Uterus (tissue), 2 donors: ENCODE data around the gene DGLUCY.

Experiments
- POLR2A ChIP-seq, 2 donors: fragments of 450-650 bp; IDR thresholded peaks; one replicate each; pipeline ENCODE4 v1.6.1; 2016; ENCODE audit warnings: antibody characterized with exemption in 2 of 2, mild to moderate bottlenecking in 1 of 2, moderate library complexity in 1 of 2
- TF ChIP-seq, protein P1 (sequence below), 4 experiments: fragments of 200-600 bp in 2 of 4; fragments of 450-650 bp in 2 of 4; sonication (generic) in 2 of 4; IDR thresholded peaks; one replicate each; pipeline ENCODE4 v1.5.1; 2016 to 2019; ENCODE audit warnings: antibody characterized with exemption in 4 of 4, mild to moderate bottlenecking in 2 of 4, moderate library complexity in 1 of 4

DNA sequence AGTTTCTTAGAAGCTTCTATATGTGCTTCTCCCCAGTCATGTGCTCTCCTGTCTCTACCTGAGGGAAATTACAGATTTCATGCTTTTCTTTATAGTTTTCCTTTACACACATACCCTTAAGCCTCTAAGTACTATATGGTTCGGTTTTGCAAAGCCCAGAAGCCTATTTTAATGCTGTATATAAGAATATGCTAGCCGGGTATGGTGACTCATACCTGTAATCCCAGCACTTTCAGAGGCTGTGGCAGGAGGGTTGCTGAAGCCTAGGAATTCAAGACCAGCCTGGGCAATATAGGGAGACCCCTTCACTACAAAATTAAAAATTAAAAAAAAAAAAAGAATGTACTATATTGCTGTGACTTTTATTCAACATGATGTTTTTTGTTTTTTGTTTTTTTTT, 15.4 kb downstream of the DGLUCY start:
- TF ChIP-seq, protein P1, sequence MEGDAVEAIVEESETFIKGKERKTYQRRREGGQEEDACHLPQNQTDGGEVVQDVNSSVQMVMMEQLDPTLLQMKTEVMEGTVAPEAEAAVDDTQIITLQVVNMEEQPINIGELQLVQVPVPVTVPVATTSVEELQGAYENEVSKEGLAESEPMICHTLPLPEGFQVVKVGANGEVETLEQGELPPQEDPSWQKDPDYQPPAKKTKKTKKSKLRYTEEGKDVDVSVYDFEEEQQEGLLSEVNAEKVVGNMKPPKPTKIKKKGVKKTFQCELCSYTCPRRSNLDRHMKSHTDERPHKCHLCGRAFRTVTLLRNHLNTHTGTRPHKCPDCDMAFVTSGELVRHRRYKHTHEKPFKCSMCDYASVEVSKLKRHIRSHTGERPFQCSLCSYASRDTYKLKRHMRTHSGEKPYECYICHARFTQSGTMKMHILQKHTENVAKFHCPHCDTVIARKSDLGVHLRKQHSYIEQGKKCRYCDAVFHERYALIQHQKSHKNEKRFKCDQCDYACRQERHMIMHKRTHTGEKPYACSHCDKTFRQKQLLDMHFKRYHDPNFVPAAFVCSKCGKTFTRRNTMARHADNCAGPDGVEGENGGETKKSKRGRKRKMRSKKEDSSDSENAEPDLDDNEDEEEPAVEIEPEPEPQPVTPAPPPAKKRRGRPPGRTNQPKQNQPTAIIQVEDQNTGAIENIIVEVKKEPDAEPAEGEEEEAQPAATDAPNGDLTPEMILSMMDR (IDR thresholded peaks at IDR 0.05) = no peak
- no peak for TF ChIP-seq POLR2A (IDR thresholded peaks at IDR 0.05)
